ENCODE measurements around the gene MCCC2.

DNA sequence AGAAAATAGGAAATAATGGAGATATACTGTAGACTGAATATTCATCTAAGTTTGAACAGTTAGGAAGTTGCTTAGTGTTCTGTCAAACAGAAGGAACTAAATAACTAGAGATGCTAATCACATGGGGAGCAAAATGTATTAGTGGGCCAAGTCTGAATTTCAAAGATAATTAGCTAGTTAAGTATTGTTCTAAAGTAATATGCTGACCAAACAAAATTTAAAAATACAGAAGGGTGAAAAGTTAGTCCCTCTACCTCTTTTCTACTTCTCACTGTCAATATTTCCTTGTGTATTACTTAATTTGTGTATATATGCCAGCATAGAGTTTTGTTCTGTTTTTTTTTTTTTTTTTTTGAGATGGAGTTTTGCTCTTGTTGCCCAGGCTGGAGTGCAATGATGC, 4.0 kb downstream of the MCCC2 start:
- no peak for TF ChIP-seq MAX (IDR thresholded peaks at IDR 0.05)
- TF ChIP-seq JUND (IDR thresholded peaks at IDR 0.05) = no peak
- TF ChIP-seq, protein P1, sequence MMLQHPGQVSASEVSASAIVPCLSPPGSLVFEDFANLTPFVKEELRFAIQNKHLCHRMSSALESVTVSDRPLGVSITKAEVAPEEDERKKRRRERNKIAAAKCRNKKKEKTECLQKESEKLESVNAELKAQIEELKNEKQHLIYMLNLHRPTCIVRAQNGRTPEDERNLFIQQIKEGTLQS (IDR thresholded peaks at IDR 0.05) = no peak
- TF ChIP-seq HNF4A (conservative IDR thresholded peaks at IDR 0.05) = no peak
- TF ChIP-seq, protein P2, sequence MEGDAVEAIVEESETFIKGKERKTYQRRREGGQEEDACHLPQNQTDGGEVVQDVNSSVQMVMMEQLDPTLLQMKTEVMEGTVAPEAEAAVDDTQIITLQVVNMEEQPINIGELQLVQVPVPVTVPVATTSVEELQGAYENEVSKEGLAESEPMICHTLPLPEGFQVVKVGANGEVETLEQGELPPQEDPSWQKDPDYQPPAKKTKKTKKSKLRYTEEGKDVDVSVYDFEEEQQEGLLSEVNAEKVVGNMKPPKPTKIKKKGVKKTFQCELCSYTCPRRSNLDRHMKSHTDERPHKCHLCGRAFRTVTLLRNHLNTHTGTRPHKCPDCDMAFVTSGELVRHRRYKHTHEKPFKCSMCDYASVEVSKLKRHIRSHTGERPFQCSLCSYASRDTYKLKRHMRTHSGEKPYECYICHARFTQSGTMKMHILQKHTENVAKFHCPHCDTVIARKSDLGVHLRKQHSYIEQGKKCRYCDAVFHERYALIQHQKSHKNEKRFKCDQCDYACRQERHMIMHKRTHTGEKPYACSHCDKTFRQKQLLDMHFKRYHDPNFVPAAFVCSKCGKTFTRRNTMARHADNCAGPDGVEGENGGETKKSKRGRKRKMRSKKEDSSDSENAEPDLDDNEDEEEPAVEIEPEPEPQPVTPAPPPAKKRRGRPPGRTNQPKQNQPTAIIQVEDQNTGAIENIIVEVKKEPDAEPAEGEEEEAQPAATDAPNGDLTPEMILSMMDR (IDR thresholded peaks at IDR 0.05; ENCODE audit: low read depth, low read length, missing input control) = no peak
- no peak for TF ChIP-seq RAD21 (IDR thresholded peaks at IDR 0.05)
